K562 (cell line): ENCODE data around the gene MUSK.

ENCODE experiments used
- BDP1 ChIP-seq: IDR thresholded peaks from 3 replicates; pipeline ENCODE4 v1.6.1; 2011; ENCODE audit not compliant: insufficient read length, insufficient read depth
- EZH2 ChIP-seq: IDR thresholded peaks from 2 replicates; pipeline ENCODE4 v1.6.1; 2012; ENCODE audit warnings: low read depth, mild to moderate bottlenecking, inconsistent platforms, low read length, borderline replicate concordance
- NBN ChIP-seq: fragments of 450-650 bp; IDR thresholded peaks from 2 replicates; pipeline ENCODE4 v1.6.1; 2016; ENCODE audit warnings: low read depth, mild to moderate bottlenecking
- NR2C2 ChIP-seq, 2 experiments: fragments of 200-800 bp in 1 of 2; sonication (Bioruptor generic) in 1 of 2; sonication (generic) in 1 of 2; formaldehyde crosslinking in 1 of 2; IDR thresholded peaks; 2 replicates each; pipeline versions ENCODE4 v1.6.1 to v1.8.0; 2016 to 2022; ENCODE audit warnings: mild to moderate bottlenecking in 1 of 2, missing compliant biosample characterization in 1 of 2, missing genetic modification characterization in 1 of 2, missing genetic modification reagents in 1 of 2
- ZNF263 ChIP-seq: sonication (generic); formaldehyde crosslinking; IDR thresholded peaks from 2 replicates; pipeline ENCODE4 v1.8.0; 2022; ENCODE audit warnings: mild to moderate bottlenecking, missing genetic modification reagents, borderline replicate concordance
- ZNF707 ChIP-seq: fragments of 250-450 bp; sonication (Bioruptor Pico); conservative IDR thresholded peaks from 2 replicates; pipeline ENCODE4 v1.8.0; 2022; ENCODE audit warnings: inconsistent platforms, mild to moderate bottlenecking, moderate library complexity
- TF ChIP-seq, protein P1 (sequence below), 3 experiments: IDR thresholded peaks in 2 of 3; conservative IDR thresholded peaks in 1 of 3; 2 replicates each; pipeline ENCODE4 v1.5.1; 2011 to 2012; ENCODE audit warnings: low read length in 3 of 3, mild to moderate bottlenecking in 3 of 3, control low read depth in 2 of 3, improper control_type of control experiment in 1 of 3, inconsistent platforms in 1 of 3, low read depth in 1 of 3, mixed read lengths in 1 of 3, moderate library complexity in 1 of 3; ENCODE audit not compliant: insufficient read depth in 2 of 3
- TF ChIP-seq, protein P2 (sequence below): sonication (generic); formaldehyde crosslinking; IDR thresholded peaks from 2 replicates; pipeline ENCODE4 v1.8.1; 2023; ENCODE audit warnings: mild to moderate bottlenecking, missing genetic modification reagents
- TF ChIP-seq, protein P3 (sequence below), 2 experiments: fragments of 450-650 bp in 1 of 2; IDR thresholded peaks; 2 replicates each; pipeline ENCODE4 v1.6.1; 2011 to 2017; ENCODE audit warnings: low read depth in 2 of 2, antibody characterized with exemption in 1 of 2, borderline replicate concordance in 1 of 2, low read length in 1 of 2, mild to moderate bottlenecking in 1 of 2, mixed read lengths in 1 of 2; ENCODE audit not compliant: control insufficient read depth in 1 of 2
- TF ChIP-seq, protein P4 (sequence below): sonication (generic); formaldehyde crosslinking; IDR thresholded peaks from 2 replicates; pipeline ENCODE4 v1.8.0; 2022; ENCODE audit warnings: mild to moderate bottlenecking, missing genetic modification reagents

DNA sequence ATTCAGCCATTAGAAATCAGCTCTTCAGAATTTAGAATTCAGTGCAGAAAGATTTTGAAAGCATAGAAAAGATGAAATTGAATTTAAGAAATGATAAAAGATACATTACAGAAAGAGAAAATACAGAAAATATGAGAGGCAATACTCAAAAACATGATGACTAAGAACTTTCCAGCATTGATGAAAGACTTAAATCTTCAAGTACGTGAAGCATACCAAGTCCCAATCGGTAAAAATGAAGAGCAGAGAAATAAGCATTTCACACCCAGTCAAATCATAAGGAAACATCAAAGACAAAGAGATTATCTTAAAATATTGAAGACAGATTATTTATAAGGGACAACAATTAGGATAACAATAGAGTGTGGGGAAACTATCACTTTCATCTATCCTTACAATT is 35.1 kb downstream of the MUSK start:
- TF ChIP-seq, protein P1, sequence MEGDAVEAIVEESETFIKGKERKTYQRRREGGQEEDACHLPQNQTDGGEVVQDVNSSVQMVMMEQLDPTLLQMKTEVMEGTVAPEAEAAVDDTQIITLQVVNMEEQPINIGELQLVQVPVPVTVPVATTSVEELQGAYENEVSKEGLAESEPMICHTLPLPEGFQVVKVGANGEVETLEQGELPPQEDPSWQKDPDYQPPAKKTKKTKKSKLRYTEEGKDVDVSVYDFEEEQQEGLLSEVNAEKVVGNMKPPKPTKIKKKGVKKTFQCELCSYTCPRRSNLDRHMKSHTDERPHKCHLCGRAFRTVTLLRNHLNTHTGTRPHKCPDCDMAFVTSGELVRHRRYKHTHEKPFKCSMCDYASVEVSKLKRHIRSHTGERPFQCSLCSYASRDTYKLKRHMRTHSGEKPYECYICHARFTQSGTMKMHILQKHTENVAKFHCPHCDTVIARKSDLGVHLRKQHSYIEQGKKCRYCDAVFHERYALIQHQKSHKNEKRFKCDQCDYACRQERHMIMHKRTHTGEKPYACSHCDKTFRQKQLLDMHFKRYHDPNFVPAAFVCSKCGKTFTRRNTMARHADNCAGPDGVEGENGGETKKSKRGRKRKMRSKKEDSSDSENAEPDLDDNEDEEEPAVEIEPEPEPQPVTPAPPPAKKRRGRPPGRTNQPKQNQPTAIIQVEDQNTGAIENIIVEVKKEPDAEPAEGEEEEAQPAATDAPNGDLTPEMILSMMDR (IDR thresholded peaks at IDR 0.05 in 2 of 3, conservative IDR thresholded peaks at IDR 0.05 in 1 of 3; ENCODE audit: insufficient read depth in 2 of 3, low read depth in 1 of 3, low read length in 3 of 3): no peak
- TF ChIP-seq, protein P2, sequence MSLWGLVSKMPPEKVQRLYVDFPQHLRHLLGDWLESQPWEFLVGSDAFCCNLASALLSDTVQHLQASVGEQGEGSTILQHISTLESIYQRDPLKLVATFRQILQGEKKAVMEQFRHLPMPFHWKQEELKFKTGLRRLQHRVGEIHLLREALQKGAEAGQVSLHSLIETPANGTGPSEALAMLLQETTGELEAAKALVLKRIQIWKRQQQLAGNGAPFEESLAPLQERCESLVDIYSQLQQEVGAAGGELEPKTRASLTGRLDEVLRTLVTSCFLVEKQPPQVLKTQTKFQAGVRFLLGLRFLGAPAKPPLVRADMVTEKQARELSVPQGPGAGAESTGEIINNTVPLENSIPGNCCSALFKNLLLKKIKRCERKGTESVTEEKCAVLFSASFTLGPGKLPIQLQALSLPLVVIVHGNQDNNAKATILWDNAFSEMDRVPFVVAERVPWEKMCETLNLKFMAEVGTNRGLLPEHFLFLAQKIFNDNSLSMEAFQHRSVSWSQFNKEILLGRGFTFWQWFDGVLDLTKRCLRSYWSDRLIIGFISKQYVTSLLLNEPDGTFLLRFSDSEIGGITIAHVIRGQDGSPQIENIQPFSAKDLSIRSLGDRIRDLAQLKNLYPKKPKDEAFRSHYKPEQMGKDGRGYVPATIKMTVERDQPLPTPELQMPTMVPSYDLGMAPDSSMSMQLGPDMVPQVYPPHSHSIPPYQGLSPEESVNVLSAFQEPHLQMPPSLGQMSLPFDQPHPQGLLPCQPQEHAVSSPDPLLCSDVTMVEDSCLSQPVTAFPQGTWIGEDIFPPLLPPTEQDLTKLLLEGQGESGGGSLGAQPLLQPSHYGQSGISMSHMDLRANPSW (CRISPR knock-in tag): no peak
- TF ChIP-seq NR2C2 (CRISPR knock-in tag; IDR thresholded peaks at IDR 0.05) (no peak), NR2C2 (tag; IDR thresholded peaks at IDR 0.05) (no peak), NBN (no peak), ZNF707 (CRISPR knock-in tag) (no peak), ZNF263 (no peak), BDP1 (no peak), EZH2 (no peak)
- TF ChIP-seq, protein P3, sequence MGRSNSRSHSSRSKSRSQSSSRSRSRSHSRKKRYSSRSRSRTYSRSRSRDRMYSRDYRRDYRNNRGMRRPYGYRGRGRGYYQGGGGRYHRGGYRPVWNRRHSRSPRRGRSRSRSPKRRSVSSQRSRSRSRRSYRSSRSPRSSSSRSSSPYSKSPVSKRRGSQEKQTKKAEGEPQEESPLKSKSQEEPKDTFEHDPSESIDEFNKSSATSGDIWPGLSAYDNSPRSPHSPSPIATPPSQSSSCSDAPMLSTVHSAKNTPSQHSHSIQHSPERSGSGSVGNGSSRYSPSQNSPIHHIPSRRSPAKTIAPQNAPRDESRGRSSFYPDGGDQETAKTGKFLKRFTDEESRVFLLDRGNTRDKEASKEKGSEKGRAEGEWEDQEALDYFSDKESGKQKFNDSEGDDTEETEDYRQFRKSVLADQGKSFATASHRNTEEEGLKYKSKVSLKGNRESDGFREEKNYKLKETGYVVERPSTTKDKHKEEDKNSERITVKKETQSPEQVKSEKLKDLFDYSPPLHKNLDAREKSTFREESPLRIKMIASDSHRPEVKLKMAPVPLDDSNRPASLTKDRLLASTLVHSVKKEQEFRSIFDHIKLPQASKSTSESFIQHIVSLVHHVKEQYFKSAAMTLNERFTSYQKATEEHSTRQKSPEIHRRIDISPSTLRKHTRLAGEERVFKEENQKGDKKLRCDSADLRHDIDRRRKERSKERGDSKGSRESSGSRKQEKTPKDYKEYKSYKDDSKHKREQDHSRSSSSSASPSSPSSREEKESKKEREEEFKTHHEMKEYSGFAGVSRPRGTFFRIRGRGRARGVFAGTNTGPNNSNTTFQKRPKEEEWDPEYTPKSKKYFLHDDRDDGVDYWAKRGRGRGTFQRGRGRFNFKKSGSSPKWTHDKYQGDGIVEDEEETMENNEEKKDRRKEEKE (IDR thresholded peaks at IDR 0.05; ENCODE audit: borderline replicate concordance in 1 of 2, control insufficient read depth in 1 of 2, low read depth in 2 of 2, low read length in 1 of 2): no peak
- TF ChIP-seq, protein P4, sequence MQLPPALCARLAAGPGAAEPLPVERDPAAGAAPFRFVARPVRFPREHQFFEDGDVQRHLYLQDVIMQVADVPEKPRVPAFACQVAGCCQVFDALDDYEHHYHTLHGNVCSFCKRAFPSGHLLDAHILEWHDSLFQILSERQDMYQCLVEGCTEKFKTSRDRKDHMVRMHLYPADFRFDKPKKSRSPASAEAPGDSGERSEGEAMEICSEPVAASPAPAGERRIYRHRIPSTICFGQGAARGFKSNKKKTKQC: no peak
